Upper lobe of left lung (tissue), 6 donors: ENCODE measurements around the gene PTK6. TPM values are rescaled to one million over a fixed set of nuclear protein-coding genes. Genes with fewer than 3 reads are reported as not detected.

Source experiments
- ATAC-seq, 2 donors: fragments of 200-7000 bp; cut with Tn5 transposase; one replicate each; pipeline ENCODE4 v1.9.1; 2022; ENCODE audit warnings: mild to moderate bottlenecking in 2 of 2, moderate library complexity in 2 of 2; ENCODE audit not compliant: low FRiP score in 2 of 2
- DNase-seq, 2 donors: peaks; one replicate each; pipeline ENCODE4 v3.0.0-alpha.2; 2019 to 2020
- H3K27ac ChIP-seq, 4 donors: fragments of 200-600 bp; sonication (generic); one replicate each; pipeline ENCODE4 v1.5.1; 2016 to 2019
- H3K27me3 ChIP-seq, 4 donors: fragments of 200-600 bp; sonication (generic); one replicate each; pipeline ENCODE4 v1.5.1; 2017 to 2019
- H3K36me3 ChIP-seq, 4 donors: fragments of 200-600 bp; sonication (generic); one replicate each; pipeline ENCODE4 v1.5.1; 2016 to 2019
- H3K4me1 ChIP-seq, 4 donors: fragments of 200-600 bp; sonication (generic); one replicate each; pipeline ENCODE4 v1.5.1; 2018 to 2019
- H3K4me3 ChIP-seq, 4 donors: fragments of 200-600 bp; sonication (generic); one replicate each; pipeline ENCODE4 v1.5.1; 2017 to 2019; ENCODE audit warnings: mild to moderate bottlenecking in 2 of 4, moderate library complexity in 1 of 4
- H3K9me3 ChIP-seq, 4 donors: fragments of 200-600 bp; sonication (generic); one replicate each; pipeline ENCODE4 v1.5.1; 2018 to 2019
- CTCF ChIP-seq, 6 experiments: fragments of 450-650 bp in 4 of 6; fragments of 200-600 bp in 2 of 6; sonication (generic) in 2 of 6; IDR thresholded peaks; one replicate each; pipeline ENCODE4 v1.5.1; 2016 to 2019; ENCODE audit warnings: antibody characterized with exemption in 6 of 6
- EP300 ChIP-seq, 4 donors: sonication (generic); formaldehyde crosslinking; IDR thresholded peaks; one replicate each; pipeline ENCODE4 v1.5.1; 2017; ENCODE audit warnings: antibody characterized with exemption in 4 of 4, control low read depth in 2 of 4
- POLR2A ChIP-seq, 4 donors: fragments of 450-650 bp; IDR thresholded peaks; one replicate each; pipeline ENCODE4 v1.5.1; 2016 to 2017; ENCODE audit warnings: antibody characterized with exemption in 4 of 4, mild to moderate bottlenecking in 2 of 4
- POLR2AphosphoS5 ChIP-seq, 2 donors: sonication (generic); formaldehyde crosslinking; IDR thresholded peaks; one replicate each; pipeline ENCODE4 v1.5.1; 2017; ENCODE audit warnings: antibody characterized with exemption in 2 of 2
- WGBS, 2 donors: methylation state at CpG; one replicate each; pipeline ENCODE4 v1.1.5; 2017 to 2018; 5-methylcytosine and 5-hydroxymethylcytosine counted together
- total RNA-seq, 6 donors: library from RNA; depleted of rRNA in 4 of 6; stranded (reverse); fragments of >200 nt in 4 of 6; gene quantifications; one replicate each; pipeline versions ENCODE4 v1.1.0 to v1.2.1, GENCODE V29; 2016 to 2021
- donor health status: DM: no; HTN: no; CAD: no; lungs with moderate emphysema.
- donor health status: DM: no; HTN: yes; CAD: no; lungs with severe emphysema.

Gene PTK6
- total RNA-seq, 6 donors from 2014 or later: 3.3 to 9.8 (median 6.0) TPM

- H3K27me3 ChIP-seq: no peaks in the 10 kb centered on the region
- WGBS, 2 donors: 53 to 63% methylated on average over 6 to 11 of the region's 12 CpGs
- no peaks in the 10 kb centered on the region for H3K9me3 ChIP-seq
- H3K36me3 ChIP-seq: no peaks in the 10 kb centered on the region
- H3K4me1 ChIP-seq: no peaks in the 10 kb centered on the region
- TF ChIP-seq CTCF (IDR thresholded peaks at IDR 0.05): peak in 3 of 6 experiments; percentile 16 to 22 (median 19)
- no peak for TF ChIP-seq POLR2A (IDR thresholded peaks at IDR 0.05)
- H3K4me3 ChIP-seq: no peak overlapping the region
- peak; percentile 11 to 14 for ATAC-seq
- no peak overlapping the region for H3K27ac ChIP-seq
- DNase-seq: peak in 1 of 2 donors; percentile 34
Observed at GRCh38 chr20:63580796-63581461, 43.8 kb upstream of the PTK6 start.

GRCh38 chr20:63579017-63579694 lies 42.0 kb upstream of the PTK6 start:
- TF ChIP-seq POLR2AphosphoS5 (IDR thresholded peaks at IDR 0.05) (no peak), POLR2A (IDR thresholded peaks at IDR 0.05) (no peak), EP300 (IDR thresholded peaks at IDR 0.05) (no peak), CTCF (IDR thresholded peaks at IDR 0.05) (no peak)
- Histone ChIP-seq H3K4me3 (no peak overlapping the region), H3K27ac (no peak overlapping the region), H3K27me3 (no peaks in the 10 kb centered on the region), H3K36me3 (no peaks in the 10 kb centered on the region), H3K9me3 (no peaks in the 10 kb centered on the region), H3K4me1 (peaks cover 5 to 9% (median 7%) of the 10 kb centered on the region in 4 donors)
- 77 to 82% methylated on average over 12 to 19 of the region's 19 CpGs for WGBS, 2 donors
- ATAC-seq (no peak), DNase-seq (peak in 1 of 2 donors; percentile 15)

- no peak for ATAC-seq
- H3K36me3 ChIP-seq: no peaks in the 10 kb centered on the region
- H3K4me3 ChIP-seq: no peak overlapping the region
- no peaks in the 10 kb centered on the region for H3K27me3 ChIP-seq
- no peaks in the 10 kb centered on the region for H3K9me3 ChIP-seq
- peaks cover 6 to 11% (median 8%) of the 10 kb centered on the region in 4 donors for H3K4me1 ChIP-seq
- H3K27ac ChIP-seq: no peak overlapping the region
- peak in 1 of 2 donors; percentile 55 for DNase-seq
- 70 to 83% methylated on average over 23 to 26 of the region's 26 CpGs for WGBS, 2 donors
- TF ChIP-seq POLR2A (IDR thresholded peaks at IDR 0.05): no peak
- no peak for TF ChIP-seq EP300 (IDR thresholded peaks at IDR 0.05)
- TF ChIP-seq CTCF (IDR thresholded peaks at IDR 0.05): no peak
- TF ChIP-seq POLR2AphosphoS5 (IDR thresholded peaks at IDR 0.05): no peak
Observed at GRCh38 chr20:63578224-63579016, 41.2 kb upstream of the PTK6 start.

- no peak overlapping the region for H3K27ac ChIP-seq
- DNase-seq (peak in 1 of 2 donors; percentile 52), ATAC-seq (no peak)
- H3K27me3 ChIP-seq: no peaks in the 10 kb centered on the region
- TF ChIP-seq POLR2A (IDR thresholded peaks at IDR 0.05): no peak
- no peak for TF ChIP-seq EP300 (IDR thresholded peaks at IDR 0.05)
- no peak for TF ChIP-seq POLR2AphosphoS5 (IDR thresholded peaks at IDR 0.05)
- no peak for TF ChIP-seq CTCF (IDR thresholded peaks at IDR 0.05)
- 61 to 71% methylated on average over 19 of the region's 19 CpGs for WGBS, 2 donors
- H3K9me3 ChIP-seq: no peaks in the 10 kb centered on the region
- H3K4me3 ChIP-seq: no peak overlapping the region
- H3K4me1 ChIP-seq: peaks cover 16 to 22% (median 18%) of the 10 kb centered on the region in 4 donors
- H3K36me3 ChIP-seq: peaks cover 0 to 5% (median 2%) of the 10 kb centered on the region in 4 donors
Observed at GRCh38 chr20:63577317-63577894, 40.2 kb upstream of the PTK6 start.
